Renal pelvis (tissue), 12 donors: ENCODE results near the gene CD8B. TPM values are rescaled to one million over a fixed set of nuclear protein-coding genes. Genes with fewer than 3 reads are reported as not detected.
A peak's percentile ranks its signal among the peaks of the same experiment; 100 is the strongest.
"Not testable (repeated sequence)": the region's sequence is repeated elsewhere in the genome, so short reads cannot be mapped to it uniquely, and the experiment has no call there.

Source experiments
- DNase-seq: peaks from one replicate; pipeline ENCODE4 v3.0.0-alpha.2; 2013
- long read RNA-seq, 16 experiments: transcript quantifications; one replicate each; lab custom pipeline, GENCODE V29; 2026
- polyA plus RNA-seq, 3 donors: library from polyadenylated mRNA; unstranded; fragments of 120-200 nt; gene quantifications; one replicate each; pipeline ENCODE4 v1.2.1, GENCODE V29; 2013; ENCODE audit not compliant: insufficient read length in 3 of 3

Gene CD8B
- under 1 TPM; 0.18 to 0.88 (median 0.27) TPM for polyA plus RNA-seq
- long read RNA-seq, donor 1 = 0 reads
- long read RNA-seq, donor 2 = 0 reads
- long read RNA-seq, donor 3 = 0 reads
- long read RNA-seq, donor 4, partial matches to known transcripts = 0 of 2 reads
- long read RNA-seq, donor 4, other reads (novel, unspliced or antisense) = 0 of 2 reads
- long read RNA-seq, donor 5 = 0 reads
- long read RNA-seq, donor 6, partial matches to known transcripts = 0 of 1 reads
- long read RNA-seq, donor 6, other reads (novel, unspliced or antisense) = 0 of 1 reads
- long read RNA-seq, donor 7 = 0 reads
- long read RNA-seq, donor 8 = 0 reads
- long read RNA-seq, donor 9 = 0 reads
- long read RNA-seq, donor 10, partial matches to known transcripts = 0 of 2 reads
- long read RNA-seq, donor 10, other reads (novel, unspliced or antisense) = 0 of 2 reads
- long read RNA-seq, donor 11 = 0 reads
- long read RNA-seq, donor 12 = 0 reads
- long read RNA-seq, donor 13 = 0 reads
- long read RNA-seq, donor 14 = 0 reads
- long read RNA-seq, donor 15, partial matches to known transcripts = 0 of 1 reads
- long read RNA-seq, donor 15, other reads (novel, unspliced or antisense) = 0 of 1 reads
- long read RNA-seq, donor 16 = 0 reads

GRCh38 chr2:86861628-86862379 is at the start of gene CD8B:
Gene CD8B, minus strand, starts transcription at chr2:86861886. Its CDS starts 21 bp downstream, at chr2:86861865.
- DNase-seq = not testable (repeated sequence)

- not testable (repeated sequence) for DNase-seq
Observed at GRCh38 chr2:86905868-86906267, 44.2 kb upstream of the CD8B start.

- DNase-seq = not testable (repeated sequence)
Observed at GRCh38 chr2:86900687-86901086, 39.0 kb upstream of the CD8B start.

- not testable (repeated sequence) for DNase-seq
Observed at GRCh38 chr2:86886026-86886425, 24.3 kb upstream of the CD8B start.

- DNase-seq = not testable (repeated sequence)
Observed at GRCh38 chr2:86882865-86883264, 21.2 kb upstream of the CD8B start.

GRCh38 chr2:86882118-86882665 is 20.5 kb upstream of the CD8B start:
- not testable (repeated sequence) for DNase-seq

- DNase-seq = not testable (repeated sequence)
Observed at GRCh38 chr2:86878986-86879385, 17.3 kb upstream of the CD8B start.

- not testable (repeated sequence) for DNase-seq
Observed at GRCh38 chr2:86870941-86871340, 9.3 kb upstream of the CD8B start.

GRCh38 chr2:86868895-86869468 is 7.3 kb upstream of the CD8B start:
- DNase-seq = not testable (repeated sequence)

- not testable (repeated sequence) for DNase-seq
Observed at GRCh38 chr2:86862380-86862703, 656 bp upstream of the CD8B start.

GRCh38 chr2:86861175-86861574 is 511 bp downstream of the CD8B start:
- not testable (repeated sequence) for DNase-seq

GRCh38 chr2:86860573-86860972 is 1.1 kb downstream of the CD8B start:
- not testable (repeated sequence) for DNase-seq

GRCh38 chr2:86857688-86858087 is 4.0 kb downstream of the CD8B start:
- DNase-seq = not testable (repeated sequence)

- DNase-seq = not testable (repeated sequence)
Observed at GRCh38 chr2:86856498-86856897, 5.2 kb downstream of the CD8B start.

- DNase-seq = peak; percentile 20
Observed at GRCh38 chr2:86855981-86856380, 5.7 kb downstream of the CD8B start.

GRCh38 chr2:86851581-86851980 is 10.1 kb downstream of the CD8B start:
- not testable (repeated sequence) for DNase-seq

GRCh38 chr2:86842607-86843234 is 19.0 kb downstream of the CD8B start:
- not testable (repeated sequence) for DNase-seq

- not testable (repeated sequence) for DNase-seq
Observed at GRCh38 chr2:86841330-86841729, 20.4 kb downstream of the CD8B start.

- not testable (repeated sequence) for DNase-seq
Observed at GRCh38 chr2:86839871-86840548, 21.7 kb downstream of the CD8B start.

GRCh38 chr2:86839455-86839854 is 22.2 kb downstream of the CD8B start:
- DNase-seq = not testable (repeated sequence)

- not testable (repeated sequence) for DNase-seq
Observed at GRCh38 chr2:86837714-86838113, 24.0 kb downstream of the CD8B start.
